Hematopoietic multipotent progenitor cell (in vitro differentiated cells): Measurements from ENCODE around the gene UROC1. TPM values are rescaled to one million over a fixed set of nuclear protein-coding genes. Genes with fewer than 3 reads are reported as not detected.

ENCODE experiments used
- DNase-seq, 3 donors: peaks; one replicate each; pipeline ENCODE4 v3.0.0-alpha.2; 2011 to 2015; ENCODE audit warnings: low read depth in 2 of 3, low spot score in 2 of 3
- total RNA-seq: library from RNA; depleted of rRNA; stranded (reverse); fragments of >200 nt; gene quantifications from one replicate; pipeline ENCODE4 v1.2.3, GENCODE V29; 2012

UROC1 gene
- total RNA-seq, 1 donor = under 0.01 TPM

GRCh38 chr3:126482503-126483255 is 34.9 kb downstream of the UROC1 start:
- no peak for DNase-seq

GRCh38 chr3:126481808-126482502 is 35.6 kb downstream of the UROC1 start:
- no peak for DNase-seq

DNA sequence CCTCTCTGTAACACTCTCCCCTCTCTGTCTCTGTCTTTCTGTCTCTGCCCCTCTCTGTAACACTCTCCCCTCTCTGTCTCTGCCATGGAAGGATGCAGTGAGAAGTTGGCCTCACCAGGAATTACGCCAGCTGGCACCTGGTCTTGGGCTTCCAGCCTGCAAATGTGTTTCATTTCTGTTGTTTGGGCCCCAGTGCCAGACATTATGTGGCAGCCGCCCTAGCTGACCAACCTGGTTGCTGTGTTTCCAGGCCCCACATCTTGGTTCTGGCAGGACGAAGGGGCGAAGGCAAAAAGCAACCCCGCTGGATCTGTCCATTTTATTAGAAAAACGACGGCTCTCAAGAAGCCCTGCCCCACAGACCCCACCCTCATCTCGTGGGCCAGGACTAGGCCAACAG is 36.7 kb downstream of the UROC1 start:
- no peak for DNase-seq

GRCh38 chr3:126480206-126480605 is 37.4 kb downstream of the UROC1 start:
- no peak for DNase-seq

GRCh38 chr3:126479642-126480041 is 37.9 kb downstream of the UROC1 start:
- DNase-seq = no peak

- no peak for DNase-seq
These were observed 38.8 kb downstream of the UROC1 start for GRCh38 chr3:126478581-126479310.

GRCh38 chr3:126477061-126477380 is 40.6 kb downstream of the UROC1 start:
- no peak for DNase-seq

DNA sequence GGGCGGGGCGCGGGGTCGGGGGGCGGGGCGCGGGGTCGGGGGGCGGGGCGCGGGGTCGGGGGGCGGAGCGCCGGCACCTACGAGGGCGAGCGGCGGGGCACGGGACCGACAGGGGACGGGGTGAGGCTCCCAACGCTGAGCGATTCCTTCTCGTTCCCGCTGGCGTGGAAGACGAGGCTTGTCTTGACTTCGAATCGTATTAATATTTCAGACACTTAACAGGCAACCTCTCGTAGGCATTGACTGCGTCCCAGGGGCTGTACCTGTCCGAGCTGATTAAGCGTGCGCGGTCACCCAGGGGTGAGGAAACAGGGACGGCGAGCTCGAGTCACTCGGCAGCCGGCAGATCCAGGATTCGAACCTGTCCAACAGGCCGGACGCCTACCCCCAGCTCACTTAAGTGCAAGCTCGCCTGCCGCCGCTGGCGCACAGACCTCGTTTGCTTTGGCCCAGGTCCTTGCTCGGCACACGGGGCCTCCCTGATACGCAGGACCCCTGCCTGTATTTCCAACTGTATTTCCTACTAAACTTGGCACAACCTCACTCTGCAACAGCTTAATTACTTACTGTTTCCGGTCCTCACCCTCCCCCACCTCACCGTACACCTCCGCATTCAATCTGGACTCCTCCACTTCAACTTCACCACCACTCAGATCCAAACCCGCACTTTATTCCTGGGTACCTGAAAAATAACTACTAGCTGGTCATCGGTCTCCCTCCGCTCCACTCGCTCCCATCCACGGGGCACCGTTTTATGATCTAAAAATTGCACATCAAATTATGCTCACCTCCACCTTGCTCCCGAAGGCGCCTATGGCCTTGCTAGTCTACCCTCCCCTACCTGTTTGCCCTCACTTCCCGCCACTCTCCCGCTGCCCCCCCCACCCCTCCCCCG is 41.2 kb downstream of the UROC1 start:
- peak in 2 of 3 donors; percentile 49 to 65 for DNase-seq

GRCh38 chr3:126475413-126476114 is 42.0 kb downstream of the UROC1 start, which contains the start of gene ZXDC:
ZXDC (minus strand) TSS chr3:126475891; CDS start chr3:126475865, 26 bp downstream.
- peak; percentile 89 to 94 (median 91) for DNase-seq

- peak in 2 of 3 donors; percentile 41 to 49 for DNase-seq
These were observed 42.8 kb downstream of the UROC1 start for GRCh38 chr3:126474498-126475412.

DNA sequence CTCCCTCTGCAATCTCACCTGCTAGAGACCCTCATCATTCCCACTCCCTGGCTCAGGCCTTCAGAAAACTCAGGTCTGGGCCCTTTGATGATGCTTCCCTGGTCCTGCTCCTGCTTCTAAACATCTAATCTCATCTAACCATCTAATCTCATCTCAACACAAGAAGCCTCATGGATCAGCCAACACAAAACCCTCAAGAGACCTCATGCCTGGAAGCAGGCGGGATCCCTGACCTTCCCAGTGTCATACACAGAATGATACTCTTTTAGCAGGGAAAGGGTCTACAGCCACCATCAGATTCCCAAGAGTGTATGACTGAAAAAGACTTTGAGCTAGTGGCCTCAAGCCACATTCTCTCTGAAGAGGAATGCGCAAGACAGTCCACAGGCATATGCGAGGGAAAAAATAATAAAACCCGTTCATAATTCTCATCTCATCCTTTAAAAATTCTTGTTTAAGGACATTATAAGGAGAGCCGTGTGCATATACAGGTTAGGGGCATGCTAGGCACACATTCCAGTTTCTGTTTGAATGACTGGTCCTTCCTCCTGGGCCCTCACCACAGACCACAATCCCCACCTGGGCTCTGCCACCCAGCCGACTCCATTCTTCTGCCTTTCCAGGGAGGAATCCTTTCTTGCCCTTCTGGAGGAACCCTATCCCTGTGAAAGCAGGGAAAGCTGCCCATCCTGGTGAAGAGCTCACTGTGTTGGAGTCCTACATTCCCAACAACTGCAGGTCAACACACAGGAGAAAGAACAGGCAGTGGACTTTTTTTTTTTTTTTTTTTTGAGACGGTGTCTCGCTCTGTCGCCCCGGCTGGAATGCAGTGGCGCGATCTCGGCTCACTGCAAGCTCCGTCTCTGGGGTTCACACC is 44.0 kb downstream of the UROC1 start:
- DNase-seq = peak in 2 of 3 donors; percentile 19 to 26

GRCh38 chr3:126472277-126473006 is 45.1 kb downstream of the UROC1 start:
- DNase-seq = peak in 2 of 3 donors; percentile 78 to 89

DNA sequence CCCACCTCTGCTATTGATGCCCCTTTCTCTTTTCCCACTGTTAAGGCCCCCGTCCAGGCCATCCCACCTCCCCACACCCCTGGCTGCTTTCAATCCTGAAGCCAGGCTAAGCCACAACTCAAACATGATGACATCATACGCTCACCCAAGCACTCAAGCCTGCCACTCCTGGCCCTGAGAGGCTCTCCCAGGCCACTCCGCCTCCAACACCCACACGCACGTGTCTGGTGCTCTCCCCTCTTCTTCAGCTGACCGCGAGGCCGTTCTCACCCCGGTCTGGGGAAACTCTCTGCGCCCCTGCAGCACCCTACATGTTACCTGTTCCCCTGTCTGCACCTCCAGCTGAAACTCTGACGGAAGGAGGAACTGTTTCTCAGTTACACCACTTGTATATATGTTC is 48.1 kb downstream of the UROC1 start:
- DNase-seq = no peak

DNA sequence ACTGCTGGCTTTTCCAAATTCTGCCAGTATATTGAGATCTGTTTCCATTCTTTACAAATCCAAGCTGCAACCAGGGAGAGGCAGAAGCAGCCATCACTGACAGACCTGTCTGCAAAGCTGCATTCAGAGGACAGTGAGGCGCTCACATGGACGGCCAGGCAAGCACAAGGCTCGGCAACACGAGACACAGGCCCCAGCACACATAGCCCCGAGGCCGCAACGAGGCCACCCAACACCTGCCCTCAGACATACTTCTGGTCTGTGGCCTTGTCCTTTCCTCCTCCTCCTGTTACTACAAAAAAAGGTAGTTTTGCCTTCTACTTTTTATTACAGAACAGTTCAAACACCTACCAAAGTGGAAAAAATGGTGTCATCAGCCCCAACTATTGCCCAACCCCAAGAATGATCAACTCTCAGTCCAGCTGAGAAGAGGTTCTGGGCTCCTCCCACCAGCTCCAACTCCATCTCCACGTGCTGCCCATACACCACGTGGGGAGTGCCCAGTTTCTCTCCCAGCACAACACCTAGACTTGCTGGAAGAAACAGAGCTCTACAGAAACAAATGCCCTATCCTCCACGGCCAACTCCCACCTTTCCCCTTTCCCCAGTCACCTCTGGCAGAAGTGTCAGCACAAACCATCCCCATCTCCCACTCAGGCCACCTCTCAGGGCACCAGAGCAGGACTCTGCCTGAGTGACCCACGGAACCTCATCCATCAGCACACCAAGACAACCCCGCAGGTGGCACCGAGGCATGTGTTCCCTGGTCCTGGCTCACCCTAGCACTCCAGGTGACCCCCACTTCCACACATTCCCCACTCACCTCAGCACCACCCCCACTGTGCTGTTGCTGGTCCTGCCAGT is 49.3 kb downstream of the UROC1 start:
- no peak for DNase-seq

- no peak for DNase-seq
These were observed 50.0 kb downstream of the UROC1 start for GRCh38 chr3:126467611-126467955.

DNA sequence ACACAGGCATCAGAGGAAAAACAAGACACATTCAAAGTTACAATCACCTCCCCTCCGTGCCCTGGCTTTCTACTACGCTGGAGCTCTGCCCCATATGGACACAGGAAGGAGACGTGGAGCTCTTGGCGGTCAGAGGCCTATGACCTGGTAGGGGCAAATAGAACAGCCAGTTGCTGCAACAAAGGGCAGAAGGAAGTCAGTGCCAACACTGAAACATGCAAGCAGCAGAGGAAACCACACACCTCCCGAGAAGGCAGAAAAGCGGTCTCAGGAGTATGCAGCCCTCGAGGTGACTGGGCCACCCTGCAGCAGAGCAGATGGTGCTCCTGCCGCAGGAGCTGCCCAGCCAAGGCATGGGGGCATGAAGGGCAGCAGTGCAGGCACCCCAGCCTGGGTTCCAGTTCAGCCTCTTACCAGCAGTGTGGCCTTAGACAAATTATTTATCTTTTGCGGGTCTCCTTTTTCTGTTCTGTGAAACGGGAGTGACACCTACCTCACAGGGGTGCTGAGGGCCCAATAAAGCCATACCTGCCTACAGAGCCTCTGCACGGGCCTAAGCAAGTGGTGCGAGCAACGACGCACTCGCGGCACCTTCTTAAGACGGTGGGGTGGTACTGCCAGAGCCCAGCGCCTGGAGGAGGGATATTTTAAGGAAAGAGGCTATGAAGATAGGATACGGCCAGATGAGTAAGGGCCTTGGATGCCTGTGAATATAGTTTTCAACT is 50.5 kb downstream of the UROC1 start:
- DNase-seq = no peak
